ENCODE measurements around the gene EEPD1. TPM values are rescaled to one million over a fixed set of nuclear protein-coding genes. Genes with fewer than 3 reads are reported as not detected.

The EEPD1 gene
- total and polyA plus RNA-seq, 2 donors (not counting 3 experiments of a cell fraction or from before 2014, with no cell fraction given) = 0.40 to 0.42 TPM

DNA sequence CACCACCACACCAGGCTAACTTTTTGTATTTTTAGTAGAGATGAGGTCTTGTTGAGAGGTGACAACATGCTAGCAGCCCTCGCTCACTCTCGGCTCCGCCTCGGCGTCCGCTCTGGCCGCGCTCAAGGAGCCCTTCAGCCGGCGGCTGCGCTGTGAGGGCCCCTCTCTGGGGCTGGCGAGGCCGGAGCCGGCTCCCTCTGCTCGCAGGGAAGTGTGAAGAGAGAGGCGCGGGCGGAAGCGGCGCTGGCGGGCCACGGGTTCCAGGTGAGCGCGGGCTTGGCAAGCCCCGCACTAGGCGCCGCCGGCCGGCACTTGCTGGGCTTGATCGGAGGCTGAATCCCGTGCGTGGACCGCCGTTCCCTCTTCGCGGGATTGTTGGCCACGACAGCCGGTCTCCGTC, 83.0 kb downstream of the EEPD1 start:
- Histone ChIP-seq H3K9me3 (replicated peaks; ENCODE audit: control insufficient read depth, insufficient read depth, low read length) (no peaks in the 10 kb centered on the region), H3K27me3 (ENCODE audit: control insufficient read depth in 2 of 2, insufficient read depth in 2 of 2, low read length in 2 of 2) (no peaks in the 10 kb centered on the region), H3K4me2 (ENCODE audit: insufficient read depth, low read length) (no peak overlapping the region), H3K9me1 (replicated peaks; ENCODE audit: control insufficient read depth, extremely low read depth, insufficient read depth, low read length) (no peaks in the 10 kb centered on the region), H4K20me1 (replicated peaks; ENCODE audit: control insufficient read depth, extremely low read depth, insufficient read depth, low read length) (no peaks in the 10 kb centered on the region), H3K79me2 (ENCODE audit: control insufficient read depth, insufficient read depth, low read length) (no peaks in the 10 kb centered on the region), H3K4me1 (ENCODE audit: control insufficient read depth, extremely low read depth, insufficient read depth, low read length) (no peaks in the 10 kb centered on the region), H3K36me3 (ENCODE audit: control insufficient read depth in 2 of 2, extremely low read depth in 1 of 2, insufficient read depth in 2 of 2, low read length in 2 of 2) (no peaks in the 10 kb centered on the region), H3K4me3 (replicated peaks in 1 of 3; ENCODE audit: insufficient read depth in 1 of 3, low read depth in 1 of 3, low read length in 3 of 3) (no peak overlapping the region), H3K27ac (ENCODE audit: insufficient read depth, low read depth, low read length) (no peak overlapping the region), H3K9ac (replicated peaks; ENCODE audit: extremely low read depth, insufficient read depth, low read length) (no peak overlapping the region), H2AFZ (ENCODE audit: low read depth, low read length) (no peak overlapping the region)
- FAIRE-seq = no peak
- ChIA-PET POLR2A (no interaction called here), CTCF (interaction anchor here (2.3 kb wide), 1 partner anchor 251 kb away, joined by 7 read pairs; no protein-coding TSS in a partner anchor)
- DNase-seq (ENCODE audit: low read depth, low spot score) = no peak
- BruUV-seq (replicated peaks) = no TSS peak
- dilution Hi-C loops (cut with MboI; ENCODE audit: extremely low pct_ligation_motif_present, low sequenced_read_pairs) (no loop called here), intact Hi-C loops (cut with micrococcal nuclease) (no loop called here)
- TF ChIP-seq POLR2AphosphoS5 (IDR thresholded peaks at IDR 0.05; ENCODE audit: insufficient read depth, low read depth, low read length) (no peak), MYC (IDR thresholded peaks at IDR 0.05; ENCODE audit: low read depth, low read length) (no peak), EZH2 (IDR thresholded peaks at IDR 0.05; ENCODE audit: borderline replicate concordance, low read depth, low read length, severe bottlenecking) (no peak), GATA2 (IDR thresholded peaks at IDR 0.05; ENCODE audit: insufficient read depth, insufficient read length, low read depth, low read length) (no peak), POLR2A (IDR thresholded peaks at IDR 0.05; ENCODE audit: low read depth, low read length) (no peak), JUN (IDR thresholded peaks at IDR 0.05; ENCODE audit: borderline replicate concordance, insufficient read depth, insufficient read length, low read depth) (no peak), CTCF (IDR thresholded peaks at IDR 0.05; ENCODE audit: extremely low read depth in 1 of 2, insufficient read depth in 1 of 2, low read depth in 1 of 2, low read length in 2 of 2) (no peak), MAX (IDR thresholded peaks at IDR 0.05; ENCODE audit: insufficient read depth, insufficient read length) (no peak), FOS (IDR thresholded peaks at IDR 0.05; ENCODE audit: borderline replicate concordance, insufficient read depth, low read length) (no peak)
